GM15510 (cell line): ENCODE data around the gene BACH2.

ENCODE experiments used
- POLR2A ChIP-seq: IDR thresholded peaks from 3 replicates; pipeline ENCODE4 v1.6.1; 2011; ENCODE audit warnings: borderline replicate concordance; ENCODE audit not compliant: insufficient read length; ENCODE audit errors: extremely low read depth

The BACH2 gene

GRCh38 chr6:90296341-90297114, at the start of gene BACH2:
Gene BACH2, minus strand, starts transcription at chr6:90296843. Its CDS starts 287,999 bp downstream, at chr6:90008844.
- TF ChIP-seq POLR2A, result no peak

GRCh38 chr6:90343576-90343975, 46.9 kb upstream of the BACH2 start:
- TF ChIP-seq POLR2A, result no peak

DNA sequence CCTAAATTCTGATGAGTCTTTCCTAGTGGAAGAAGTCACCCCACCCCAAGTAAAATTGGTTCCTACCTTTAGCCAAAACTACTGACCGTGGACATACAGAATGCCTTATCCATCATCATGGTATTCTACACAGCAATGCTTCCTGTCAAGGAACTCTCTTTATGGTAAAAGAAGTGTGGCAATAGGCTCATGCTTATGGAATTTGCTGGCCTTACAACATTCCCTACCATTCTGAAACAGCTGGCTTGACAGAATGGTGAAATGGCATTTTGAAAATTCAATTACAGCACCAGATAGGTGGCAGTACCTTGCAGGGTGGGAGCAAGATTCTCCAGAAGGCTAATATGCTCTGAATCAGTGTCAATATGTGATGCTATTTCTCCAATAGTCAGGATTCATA, 41.8 kb upstream of the BACH2 start:
- no peak for TF ChIP-seq POLR2A

- TF ChIP-seq POLR2A, result no peak
Measured at GRCh38 chr6:90336388-90336947, 39.8 kb upstream of the BACH2 start.

- no peak for TF ChIP-seq POLR2A
Measured at GRCh38 chr6:90333928-90334327, 37.3 kb upstream of the BACH2 start.

DNA sequence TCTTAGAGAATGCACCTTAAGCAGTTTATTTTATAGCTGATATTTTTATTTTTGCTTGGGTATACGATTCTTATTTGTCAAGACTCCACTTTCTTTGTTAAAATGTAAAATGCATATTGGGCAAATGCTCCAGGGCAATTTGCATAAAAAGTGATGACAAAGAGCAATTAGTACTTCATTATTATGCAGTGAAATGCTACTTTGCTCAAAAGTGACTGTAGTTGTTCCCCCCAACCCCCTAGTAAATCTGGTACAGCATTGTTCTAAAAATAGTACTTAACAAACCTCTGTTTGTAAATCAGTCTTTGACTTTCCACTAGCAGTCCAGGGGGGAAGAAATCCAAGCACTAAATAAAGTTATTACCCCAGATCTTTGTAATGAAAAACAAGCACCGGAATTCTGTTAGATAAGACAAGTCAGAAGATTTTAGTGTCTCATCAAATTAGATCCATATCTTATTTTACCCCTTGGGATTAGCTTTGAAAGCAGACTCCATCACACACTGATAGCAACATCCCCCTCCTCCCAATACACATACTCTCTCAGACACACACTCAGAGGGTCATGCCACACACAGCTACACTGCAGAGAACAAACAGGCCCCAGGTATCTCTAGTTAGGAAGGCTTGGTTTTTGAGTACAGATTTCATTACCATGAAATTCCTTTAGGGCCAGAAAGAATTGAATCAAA, 32.9 kb upstream of the BACH2 start:
- no peak for TF ChIP-seq POLR2A

DNA sequence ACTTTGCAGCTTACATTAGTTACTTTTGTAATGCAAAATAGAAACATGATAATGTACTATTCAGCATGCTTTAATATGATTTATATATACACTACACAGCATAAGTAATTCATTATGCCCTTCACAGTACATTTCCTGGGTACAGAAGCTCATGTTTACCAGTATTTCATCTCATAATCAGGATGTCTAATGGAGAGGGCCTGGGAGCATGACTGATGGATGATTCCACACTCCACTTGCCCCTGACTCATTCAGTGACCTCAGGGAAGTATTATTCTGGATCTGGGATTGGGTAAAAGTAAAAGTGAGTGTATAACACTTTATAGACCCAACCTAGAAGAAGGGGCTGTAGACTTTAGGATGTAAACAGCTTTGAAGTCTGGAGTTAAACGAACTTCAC, 31.4 kb upstream of the BACH2 start:
- TF ChIP-seq POLR2A, result no peak

DNA sequence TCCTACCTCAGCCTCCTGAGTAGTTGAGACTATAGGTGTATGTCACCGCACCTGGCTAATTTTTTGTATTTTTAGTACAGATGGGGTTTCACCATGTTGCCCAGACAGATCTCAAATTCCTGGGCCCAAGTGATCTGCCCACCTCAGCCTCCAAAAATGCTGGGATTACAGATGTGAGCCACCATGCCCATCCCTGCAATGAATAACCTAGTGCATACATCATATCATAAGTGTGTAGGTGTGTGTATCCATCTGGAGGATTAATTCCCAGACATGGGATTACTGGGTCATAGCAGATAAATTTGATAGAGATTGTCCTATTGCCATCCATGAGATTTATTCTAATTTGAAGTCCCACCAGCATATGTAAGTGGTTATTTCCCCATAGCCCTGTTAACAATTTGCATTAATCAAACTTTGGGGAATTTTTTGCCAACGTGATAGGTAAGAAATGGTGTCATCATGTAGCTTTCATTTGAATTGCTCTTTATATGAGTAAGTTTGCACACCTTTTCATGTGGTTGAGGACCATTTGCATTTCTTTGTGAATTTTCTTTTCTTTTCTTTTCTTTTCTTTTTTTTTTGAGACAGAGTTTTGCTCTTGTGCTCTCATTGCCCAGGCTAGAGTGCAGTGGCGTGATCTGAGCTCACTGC, 29.9 kb upstream of the BACH2 start:
- TF ChIP-seq POLR2A, result no peak

DNA sequence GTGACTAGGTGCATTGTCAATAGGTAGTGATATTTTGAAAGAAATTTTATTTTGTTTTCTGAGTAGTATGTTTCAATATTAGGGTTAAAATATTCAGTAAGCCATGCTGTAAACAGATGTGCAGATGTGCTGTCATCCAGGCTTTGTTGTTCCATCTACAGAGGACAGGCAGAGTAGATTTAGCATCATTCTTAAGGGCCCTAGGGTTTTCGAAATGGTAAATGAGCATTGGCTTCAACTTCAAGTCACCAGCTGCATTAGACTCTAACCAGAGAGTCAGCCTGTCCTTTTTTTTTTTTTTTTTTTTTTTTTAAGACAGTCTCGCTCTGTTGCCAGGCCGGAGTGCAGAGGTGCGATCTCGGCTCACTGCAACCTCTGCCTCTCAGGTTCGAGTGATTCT, 27.1 kb upstream of the BACH2 start:
- TF ChIP-seq POLR2A, result no peak

GRCh38 chr6:90322976-90323474, 26.4 kb upstream of the BACH2 start:
- no peak for TF ChIP-seq POLR2A

DNA sequence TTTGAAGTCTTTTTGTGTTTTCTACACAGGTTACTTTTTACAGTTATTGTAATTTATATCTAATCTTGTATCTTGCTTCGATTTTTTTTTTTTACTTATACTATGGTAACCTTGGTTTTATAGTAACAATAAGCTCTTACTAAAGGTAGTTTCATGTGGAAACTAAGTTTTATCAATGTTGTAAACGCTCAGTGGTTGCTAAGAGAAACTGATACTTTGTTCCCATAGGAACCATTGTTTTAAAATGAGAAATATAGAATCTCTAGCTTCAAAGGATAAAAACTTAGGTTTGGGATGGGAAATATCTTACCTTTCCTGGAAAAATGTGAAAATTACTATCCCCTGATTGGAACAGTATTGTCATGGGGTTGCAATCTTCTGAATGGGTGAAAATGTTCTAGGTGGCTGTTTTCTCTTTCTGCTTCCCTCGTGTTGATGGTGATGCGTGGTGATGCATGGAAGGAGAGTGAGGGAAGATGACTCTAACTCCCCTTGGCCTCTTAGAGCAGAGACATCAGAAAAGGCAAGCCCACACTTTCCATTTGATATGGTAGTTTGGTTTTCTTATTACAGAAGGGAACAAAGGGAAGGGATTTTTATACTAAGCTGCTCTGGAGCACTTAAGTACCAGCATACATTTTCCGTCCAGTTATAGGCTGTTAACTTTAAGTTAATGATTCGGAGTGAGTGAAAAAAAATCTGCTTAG, 23.5 kb upstream of the BACH2 start:
- TF ChIP-seq POLR2A, result no peak

- TF ChIP-seq POLR2A, result no peak
Measured at GRCh38 chr6:90319044-90319443, 22.4 kb upstream of the BACH2 start.

- TF ChIP-seq POLR2A, result no peak
Measured at GRCh38 chr6:90315986-90316385, 19.3 kb upstream of the BACH2 start.

- no peak for TF ChIP-seq POLR2A
Measured at GRCh38 chr6:90315354-90315950, 18.8 kb upstream of the BACH2 start.
